ENCODE results near the gene SND1. TPM values are rescaled to one million over a fixed set of nuclear protein-coding genes. Genes with fewer than 3 reads are reported as not detected.
A peak's percentile ranks its signal among the peaks of the same experiment; 100 is the strongest.

SND1 gene
- total and polyA plus RNA-seq, 12 donors, result 58.9 to 266 (median 132) TPM

- TF ChIP-seq CTCF (IDR thresholded peaks at IDR 0.05) (no peak), POLR2A (IDR thresholded peaks at IDR 0.05) (no peak)
- Histone ChIP-seq H3K36me3 (replicated peaks in 1 of 2) (peaks cover 0 to 44% of the 10 kb centered on the region in 2 donors), H3K9me3 (replicated peaks in 1 of 3) (no peaks in the 10 kb centered on the region), H3K27me3 (no peaks in the 10 kb centered on the region), H3K4me3 (no peak overlapping the region), H3K4me1 (replicated peaks in 1 of 2) (no peaks in the 10 kb centered on the region), H3K27ac (no peak overlapping the region)
- 90 to 91% (median 91%) methylated on average over 6 of the region's 6 CpGs for WGBS, 4 donors
- intact Hi-C loops (cut with DNase I), result loop anchor here in 1 of 2 donors (5.0 kb wide), 1 partner anchor 502 kb away; no protein-coding TSS in a partner anchor
- no peak for DNase-seq
Observed at GRCh38 chr7:127705461-127705959, 53.5 kb downstream of the SND1 start.

- H3K36me3 ChIP-seq (replicated peaks in 1 of 2), result peaks cover 0 to 33% of the 10 kb centered on the region in 2 donors
- no peaks in the 10 kb centered on the region for H3K27me3 ChIP-seq
- intact Hi-C loops (cut with DNase I), result loop anchor here in 1 of 2 donors (5.0 kb wide), 1 partner anchor 501 kb away; no protein-coding TSS in a partner anchor
Observed at GRCh38 chr7:127706766-127707165, 54.8 kb downstream of the SND1 start.

GRCh38 chr7:127708201-127708600 is 56.2 kb downstream of the SND1 start:
- Histone ChIP-seq H3K4me1 (replicated peaks in 1 of 2) (no peaks in the 10 kb centered on the region), H3K4me3 (no peak overlapping the region), H3K27ac (no peak overlapping the region), H3K27me3 (no peaks in the 10 kb centered on the region), H3K36me3 (replicated peaks in 1 of 2) (peaks cover 0 to 22% of the 10 kb centered on the region in 2 donors), H3K9me3 (replicated peaks in 1 of 3) (peaks cover 0 to 9% (median 6%) of the 10 kb centered on the region in 3 donors)
- 67 to 90% (median 79%) methylated on average over 1 of the region's 1 CpG for WGBS, 4 donors
- TF ChIP-seq POLR2A (IDR thresholded peaks at IDR 0.05), result no peak
- TF ChIP-seq CTCF (IDR thresholded peaks at IDR 0.05), result no peak
- intact Hi-C loops (cut with DNase I), result loop anchor here (2.0 to 5.0 kb wide), 2 partner anchors 499 to 501 kb away; no protein-coding TSS in a partner anchor
- no peak for DNase-seq

More at GRCh38 chr7:127706766-127707165, 54.8 kb downstream of the SND1 start:
- Histone ChIP-seq H3K9me3 (replicated peaks in 1 of 3) (peaks cover 0 to 9% (median 6%) of the 10 kb centered on the region in 3 donors), H3K27ac (no peak overlapping the region), H3K4me3 (no peak overlapping the region), H3K4me1 (replicated peaks in 1 of 2) (no peaks in the 10 kb centered on the region)
- TF ChIP-seq CTCF (IDR thresholded peaks at IDR 0.05) (no peak), POLR2A (IDR thresholded peaks at IDR 0.05) (no peak)
- DNase-seq, result no peak

GRCh38 chr7:127708788-127709187 is 56.8 kb downstream of the SND1 start:
- no peak overlapping the region for H3K4me3 ChIP-seq
- intact Hi-C loops (cut with DNase I), result loop anchor here (2.0 to 5.0 kb wide), 2 partner anchors 499 to 500 kb away; no protein-coding TSS in a partner anchor
- peak; percentile 75 to 94 (median 85) for DNase-seq
- no peaks in the 10 kb centered on the region for H3K4me1 ChIP-seq (replicated peaks in 1 of 2)
- TF ChIP-seq POLR2A (IDR thresholded peaks at IDR 0.05), result no peak
- peak; percentile 74 to 88 (median 80) for TF ChIP-seq CTCF (IDR thresholded peaks at IDR 0.05)
- H3K36me3 ChIP-seq (replicated peaks in 1 of 2), result peaks cover 0 to 18% of the 10 kb centered on the region in 2 donors
- 89 to 100% (median 99%) methylated on average over 1 of the region's 1 CpG for WGBS, 4 donors
- H3K9me3 ChIP-seq (replicated peaks in 1 of 3), result peaks cover 0 to 9% (median 6%) of the 10 kb centered on the region in 3 donors
- H3K27ac ChIP-seq, result no peak overlapping the region
- no peaks in the 10 kb centered on the region for H3K27me3 ChIP-seq
